Activated T-helper 17 cell treated with anti-CD3 and anti-CD28 coated beads, Interleukin-2, amount 50 U/mL, for 72 hours (primary cell): ENCODE measurements around the gene ALDOA. TPM values are rescaled to one million over a fixed set of nuclear protein-coding genes. Genes with fewer than 3 reads are reported as not detected.

Experiments
- ATAC-seq: fragments of 150-1000 bp; cut with Tn5 transposase; replicated peaks from 2 replicates; pipeline ENCODE4 v1.10.0; 2021; ENCODE audit warnings: mild to moderate bottlenecking, moderate library complexity
- H3K27ac Mint-ChIP-seq: one replicate; pipeline ENCODE4 v1.8.0; 2022; ENCODE audit warnings: mixed read lengths
- H3K27me3 Mint-ChIP-seq: one replicate; pipeline ENCODE4 v1.8.0; 2022; ENCODE audit warnings: mixed read lengths
- H3K36me3 Mint-ChIP-seq: one replicate; pipeline ENCODE4 v1.8.0; 2022; ENCODE audit warnings: low read depth, mild to moderate bottlenecking, mixed read lengths
- H3K4me1 Mint-ChIP-seq: one replicate; pipeline ENCODE4 v1.8.0; 2022; ENCODE audit warnings: mixed read lengths
- H3K4me3 Mint-ChIP-seq: one replicate; pipeline ENCODE4 v1.8.0; 2022; ENCODE audit warnings: mild to moderate bottlenecking, mixed read lengths
- H3K9me3 Mint-ChIP-seq: one replicate; pipeline ENCODE4 v1.8.0; 2022; ENCODE audit warnings: mixed read lengths
- total RNA-seq, 2 donors: library from RNA; stranded (reverse); gene quantifications; one replicate each; pipeline ENCODE4 v1.2.3, GENCODE V29; 2022

Gene ALDOA
- total RNA-seq, 2 donors from 2014 or later: 2,200 to 3,862 TPM

GRCh38 chr16:30086291-30087140 lies 21.0 kb downstream of the ALDOA start:
- no peaks in the 10 kb centered on the region for H3K4me1 Mint-ChIP-seq
- no peak overlapping the region for H3K4me3 Mint-ChIP-seq
- H3K27ac Mint-ChIP-seq: no peak overlapping the region
- H3K27me3 Mint-ChIP-seq: no peaks in the 10 kb centered on the region
- ATAC-seq: no peak
- no peaks in the 10 kb centered on the region for H3K9me3 Mint-ChIP-seq
- peaks cover 30% of the 10 kb centered on the region for H3K36me3 Mint-ChIP-seq

DNA sequence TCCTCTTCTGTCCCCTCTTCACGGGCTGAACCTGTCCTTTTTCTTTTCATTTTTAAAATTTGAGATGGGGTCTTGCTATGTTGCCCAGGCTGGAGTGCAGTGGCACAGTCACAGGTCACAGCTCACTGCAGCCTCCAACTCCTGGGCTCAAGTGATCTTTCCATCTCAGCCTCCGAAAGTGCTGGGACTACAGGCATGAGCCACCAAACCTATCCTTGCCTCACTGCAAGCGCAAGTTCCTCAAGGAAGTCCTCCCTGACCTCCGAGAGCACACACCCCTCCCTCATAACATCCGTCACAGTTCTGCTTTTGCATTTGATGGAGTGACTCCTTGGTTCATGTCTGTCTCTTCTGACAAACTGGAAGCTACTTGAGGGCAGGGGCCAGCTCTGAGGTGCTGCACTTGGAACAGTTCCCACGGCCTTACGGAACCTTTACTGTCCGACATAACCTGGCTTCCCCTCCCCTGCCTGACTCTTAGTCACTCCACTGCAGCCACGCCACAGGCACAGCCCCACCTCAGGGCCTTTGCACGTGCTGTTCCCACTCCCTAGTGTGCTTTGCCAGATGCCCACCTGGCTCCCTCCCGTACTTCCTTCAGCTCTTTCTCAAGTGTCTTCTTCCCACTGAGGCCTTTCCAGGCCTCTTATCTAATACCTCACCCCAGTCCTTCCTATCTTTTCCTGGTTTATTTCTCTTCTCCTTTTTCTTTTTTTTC lies 21.8 kb downstream of the ALDOA start:
- no peak for ATAC-seq
- no peak overlapping the region for H3K4me3 Mint-ChIP-seq
- H3K27ac Mint-ChIP-seq: no peak overlapping the region
- H3K4me1 Mint-ChIP-seq: no peaks in the 10 kb centered on the region
- no peaks in the 10 kb centered on the region for H3K27me3 Mint-ChIP-seq
- H3K9me3 Mint-ChIP-seq: no peaks in the 10 kb centered on the region
- peaks cover 25% of the 10 kb centered on the region for H3K36me3 Mint-ChIP-seq

DNA sequence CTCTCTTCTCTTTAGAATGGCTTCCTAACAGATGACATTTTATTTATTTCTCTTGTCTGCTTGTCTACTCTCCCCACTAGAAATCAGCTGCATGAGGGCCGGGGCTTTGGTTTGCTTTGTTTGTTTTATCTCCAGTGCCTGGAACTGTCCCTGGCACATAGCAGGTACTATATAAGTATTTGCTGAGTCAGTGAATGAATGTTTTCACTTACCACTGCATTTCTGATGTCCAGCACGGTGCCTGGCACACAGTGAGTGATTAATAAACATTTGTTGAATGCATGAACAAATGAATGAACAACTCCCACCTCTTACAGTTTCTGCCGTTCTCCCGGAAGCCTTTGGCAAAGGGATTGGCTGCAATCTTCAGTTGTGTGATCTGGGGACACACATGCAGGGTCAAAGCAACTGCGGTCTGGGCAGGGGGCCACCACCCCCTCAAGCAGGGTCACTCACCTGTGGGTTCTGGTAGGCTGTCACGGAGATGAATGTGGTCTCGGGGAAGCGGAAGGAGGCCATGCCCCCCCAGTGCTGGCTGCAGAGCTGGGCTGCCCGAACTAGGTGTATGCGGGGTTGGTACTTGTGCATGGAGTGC lies 22.8 kb downstream of the ALDOA start:
- no peaks in the 10 kb centered on the region for H3K9me3 Mint-ChIP-seq

DNA sequence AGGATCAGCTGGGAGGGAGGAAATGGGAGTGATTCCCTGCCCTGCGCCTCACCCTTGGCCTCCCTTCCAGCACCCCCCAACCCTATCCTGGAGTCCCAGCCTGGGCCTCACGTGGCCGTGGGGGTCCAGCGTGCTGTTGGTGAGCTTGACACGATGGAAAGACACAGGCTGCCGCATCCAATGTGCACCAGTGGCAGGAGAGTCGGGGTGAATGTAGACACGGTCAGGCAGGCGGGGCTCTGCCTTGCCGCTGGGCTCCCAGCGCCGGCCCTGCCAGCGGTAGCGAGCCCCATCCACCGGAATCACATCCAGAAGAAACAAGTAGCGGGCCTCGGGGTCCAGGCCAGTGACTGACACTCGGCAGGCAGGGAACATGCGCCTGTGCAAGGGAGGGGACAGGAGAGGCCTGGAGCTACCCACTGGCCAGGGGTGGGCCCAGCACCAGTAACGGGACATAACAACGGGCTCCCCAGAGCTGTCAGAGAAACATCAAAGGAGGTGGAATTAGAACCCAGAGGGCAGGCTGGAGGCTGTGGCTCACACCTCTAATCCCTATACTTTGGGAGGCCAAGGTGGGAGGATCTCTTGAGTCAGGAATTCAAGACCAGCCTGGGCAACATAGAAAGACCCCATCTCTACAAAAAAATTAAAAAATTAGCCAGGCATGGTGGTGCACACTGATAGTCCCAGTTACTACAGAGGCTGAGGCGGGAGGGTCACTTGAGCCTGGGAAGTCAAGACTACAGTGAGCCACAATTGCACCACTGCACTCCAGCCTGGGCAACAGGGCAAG lies 23.5 kb downstream of the ALDOA start:
- peak overlapping the region; percentile 42 for H3K27ac Mint-ChIP-seq

More for the DNA sequence above, 22.8 kb downstream of the ALDOA start:
- peak overlapping the region; percentile 42 for H3K27ac Mint-ChIP-seq
- H3K27me3 Mint-ChIP-seq: no peaks in the 10 kb centered on the region
- no peak for ATAC-seq
- H3K4me1 Mint-ChIP-seq: peaks cover 6% of the 10 kb centered on the region
- no peak overlapping the region for H3K4me3 Mint-ChIP-seq
- H3K36me3 Mint-ChIP-seq: peaks cover 23% of the 10 kb centered on the region

DNA sequence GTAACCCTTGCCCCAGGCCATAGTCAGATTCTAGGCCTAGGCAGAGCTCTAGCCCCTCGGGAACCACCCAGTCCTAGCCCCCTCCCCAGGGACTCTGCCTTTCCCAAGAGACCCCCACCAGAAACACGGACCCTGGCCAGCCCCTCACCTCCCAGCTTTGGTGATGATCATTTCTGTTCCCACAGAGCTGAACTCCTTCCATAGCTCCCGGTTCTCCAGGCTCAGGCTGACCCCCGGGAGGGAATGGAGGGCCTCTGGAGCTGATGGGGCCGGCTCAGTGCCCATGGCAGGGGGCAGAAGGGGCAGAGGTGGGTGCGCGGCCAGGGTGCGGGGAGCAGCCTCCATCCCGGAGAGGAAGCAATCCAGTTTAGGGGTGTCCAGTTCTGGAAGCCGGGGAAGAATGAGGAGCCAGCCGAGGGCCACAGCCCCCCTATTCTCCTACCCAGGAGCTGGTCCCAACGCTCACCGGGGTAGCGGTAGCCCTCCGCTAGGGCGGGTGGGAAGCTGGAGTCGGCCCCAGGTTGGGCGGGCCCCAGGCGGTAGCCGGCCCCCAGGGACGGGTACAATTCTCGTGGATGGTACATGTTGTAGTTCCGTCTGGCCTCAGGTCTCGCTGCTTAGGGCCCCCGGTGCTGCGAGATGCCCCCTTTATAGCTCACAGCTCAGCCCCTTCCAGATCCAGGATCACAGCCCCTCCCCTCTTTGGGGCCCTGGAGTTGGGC lies 25.2 kb downstream of the ALDOA start:
- no peak for ATAC-seq
- Mint-ChIP-seq H3K27me3 (no peaks in the 10 kb centered on the region), H3K36me3 (peaks cover 31% of the 10 kb centered on the region), H3K4me1 (peaks cover 20% of the 10 kb centered on the region), H3K4me3 (peak overlapping the region; percentile 95), H3K9me3 (no peaks in the 10 kb centered on the region), H3K27ac (no peak overlapping the region)

More for the DNA sequence above, 23.5 kb downstream of the ALDOA start:
- no peaks in the 10 kb centered on the region for H3K9me3 Mint-ChIP-seq
- peaks cover 20% of the 10 kb centered on the region for H3K36me3 Mint-ChIP-seq
- no peak for ATAC-seq
- no peaks in the 10 kb centered on the region for H3K27me3 Mint-ChIP-seq
- H3K4me3 Mint-ChIP-seq: no peak overlapping the region
- peaks cover 9% of the 10 kb centered on the region for H3K4me1 Mint-ChIP-seq

- H3K27me3 Mint-ChIP-seq: no peaks in the 10 kb centered on the region
- H3K36me3 Mint-ChIP-seq: peaks cover 33% of the 10 kb centered on the region
- ATAC-seq: peak; percentile 79
- H3K4me1 Mint-ChIP-seq: peaks cover 20% of the 10 kb centered on the region
- H3K9me3 Mint-ChIP-seq: no peaks in the 10 kb centered on the region
- peak within 1 kb of the TSS; percentile 87 for H3K27ac Mint-ChIP-seq
- H3K4me3 Mint-ChIP-seq: peak within 1 kb of the TSS; percentile 95
These were observed 26.2 kb downstream of the ALDOA start, which contains the start of gene TBX6 for GRCh38 chr16:30091474-30092372. TBX6 (minus strand) TSS chr16:30091924; CDS start chr16:30091193, 731 bp downstream.

DNA sequence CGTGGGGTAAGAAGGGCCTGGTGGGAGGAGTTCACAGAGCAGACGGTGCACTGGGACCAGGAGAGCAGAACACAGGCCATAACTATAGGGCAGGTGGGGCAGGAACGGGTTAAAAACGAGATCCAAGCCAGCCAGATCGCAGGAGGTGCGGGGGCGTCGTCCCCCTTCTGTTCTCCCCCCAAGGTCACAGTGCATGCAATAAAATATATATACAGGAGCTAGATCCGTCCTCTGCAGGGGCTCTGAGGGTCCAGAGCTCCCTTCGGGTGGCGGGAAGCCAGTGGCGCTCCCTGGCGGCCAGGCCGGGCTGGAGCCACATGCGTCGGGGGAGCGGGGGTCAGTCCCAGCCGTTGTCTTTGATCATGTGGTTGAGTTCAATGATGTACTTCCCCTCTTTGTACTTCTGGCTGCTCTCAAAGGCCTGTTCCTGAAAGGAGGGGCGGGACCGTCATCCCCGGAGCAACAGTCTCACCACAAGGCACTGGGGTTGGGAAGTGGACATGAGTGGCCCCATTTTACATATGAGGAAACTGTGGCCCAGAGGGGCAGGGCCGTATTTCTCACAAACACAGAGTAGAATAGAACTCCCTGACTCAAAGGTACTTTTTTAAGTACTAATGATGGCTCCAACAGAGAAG lies 26.9 kb downstream of the ALDOA start:
- peaks cover under 1% of the 10 kb centered on the region for H3K9me3 Mint-ChIP-seq
- peaks cover 20% of the 10 kb centered on the region for H3K4me1 Mint-ChIP-seq
- H3K36me3 Mint-ChIP-seq: peaks cover 37% of the 10 kb centered on the region
- no peaks in the 10 kb centered on the region for H3K27me3 Mint-ChIP-seq
- peak; percentile 74 for ATAC-seq
- peak overlapping the region; percentile 87 for H3K27ac Mint-ChIP-seq
- H3K4me3 Mint-ChIP-seq: peak overlapping the region; percentile 95

GRCh38 chr16:30094541-30095165 lies 29.1 kb downstream of the ALDOA start:
- H3K27me3 Mint-ChIP-seq: no peaks in the 10 kb centered on the region
- no peak for ATAC-seq
- H3K4me1 Mint-ChIP-seq: peaks cover 24% of the 10 kb centered on the region
- peaks cover 5% of the 10 kb centered on the region for H3K9me3 Mint-ChIP-seq
- peak overlapping the region; percentile 95 for H3K4me3 Mint-ChIP-seq
- peak overlapping the region; percentile 81 for H3K27ac Mint-ChIP-seq
- H3K36me3 Mint-ChIP-seq: peaks cover 37% of the 10 kb centered on the region

GRCh38 chr16:30095166-30096078 lies 29.9 kb downstream of the ALDOA start:
- peaks cover 5% of the 10 kb centered on the region for H3K9me3 Mint-ChIP-seq
- peaks cover 37% of the 10 kb centered on the region for H3K36me3 Mint-ChIP-seq
- no peak for ATAC-seq
- H3K27ac Mint-ChIP-seq: peak overlapping the region; percentile 81
- peak overlapping the region; percentile 95 for H3K4me3 Mint-ChIP-seq
- no peaks in the 10 kb centered on the region for H3K27me3 Mint-ChIP-seq
- peaks cover 24% of the 10 kb centered on the region for H3K4me1 Mint-ChIP-seq

DNA sequence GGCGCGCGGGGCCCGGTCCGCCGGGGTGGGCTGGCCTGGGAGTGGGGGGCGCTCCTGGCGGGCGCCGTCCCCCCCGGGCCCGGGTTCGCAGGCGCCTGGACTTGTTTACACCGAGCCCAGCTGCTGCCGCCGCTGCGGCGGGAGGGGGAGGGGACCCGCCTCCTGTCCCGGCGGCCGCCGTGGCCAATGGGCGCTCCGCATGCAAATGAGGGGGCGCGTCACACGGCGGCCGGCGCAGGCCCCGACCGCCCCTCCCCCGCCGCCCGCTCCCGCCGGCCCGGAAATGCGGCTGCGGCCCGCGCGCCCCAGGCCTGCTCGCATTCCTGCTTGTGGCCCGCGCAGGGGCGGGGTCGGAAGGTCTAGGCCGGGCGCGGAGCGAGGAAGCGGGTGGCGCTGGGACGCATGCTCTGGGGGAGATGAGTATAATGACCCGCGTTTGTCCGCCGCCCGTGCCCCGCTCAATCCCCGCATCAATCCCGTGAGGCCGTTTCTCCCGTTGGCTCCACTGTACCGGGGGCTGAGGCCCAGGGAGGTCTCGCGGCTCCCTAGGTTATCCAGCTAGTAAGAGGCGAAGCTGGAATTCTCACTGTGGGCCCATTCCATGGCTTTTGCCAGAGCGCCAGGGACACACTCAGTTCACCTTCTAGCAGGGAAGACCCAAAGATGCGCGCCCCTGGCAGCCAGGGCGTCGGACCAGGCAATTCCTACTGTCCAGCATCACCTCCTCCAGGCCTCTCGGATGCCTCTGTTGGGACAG lies 30.7 kb downstream of the ALDOA start, which contains the start of gene YPEL3:
Gene YPEL3 (minus strand): TSS at position 109 of the 757 bp plus-strand sequence. CDS start 731 bp downstream, outside the sequence.
- H3K27me3 Mint-ChIP-seq: no peaks in the 10 kb centered on the region
- peak; percentile 59 for ATAC-seq
- peak within 1 kb of the TSS; percentile 95 for H3K4me3 Mint-ChIP-seq
- peaks cover 24% of the 10 kb centered on the region for H3K4me1 Mint-ChIP-seq
- H3K9me3 Mint-ChIP-seq: peaks cover 5% of the 10 kb centered on the region
- peaks cover 37% of the 10 kb centered on the region for H3K36me3 Mint-ChIP-seq
- peak within 1 kb of the TSS; percentile 81 for H3K27ac Mint-ChIP-seq
